GM19468 (cell line): Measurements from ENCODE around the gene MED28.
"Not testable (repeated sequence)": the region's sequence is repeated elsewhere in the genome, so short reads cannot be mapped to it uniquely, and the experiment has no call there.

Experiments used
- ATAC-seq: cut with Tn5 transposase; IDR thresholded peaks from one replicate; pipeline ENCODE4 v1.9.1; 2021; ENCODE audit warnings: mild to moderate bottlenecking, moderate library complexity, moderate number of reproducible peaks; ENCODE audit not compliant: unreplicated experiment; ENCODE audit errors: extremely low read depth

MED28 gene

DNA sequence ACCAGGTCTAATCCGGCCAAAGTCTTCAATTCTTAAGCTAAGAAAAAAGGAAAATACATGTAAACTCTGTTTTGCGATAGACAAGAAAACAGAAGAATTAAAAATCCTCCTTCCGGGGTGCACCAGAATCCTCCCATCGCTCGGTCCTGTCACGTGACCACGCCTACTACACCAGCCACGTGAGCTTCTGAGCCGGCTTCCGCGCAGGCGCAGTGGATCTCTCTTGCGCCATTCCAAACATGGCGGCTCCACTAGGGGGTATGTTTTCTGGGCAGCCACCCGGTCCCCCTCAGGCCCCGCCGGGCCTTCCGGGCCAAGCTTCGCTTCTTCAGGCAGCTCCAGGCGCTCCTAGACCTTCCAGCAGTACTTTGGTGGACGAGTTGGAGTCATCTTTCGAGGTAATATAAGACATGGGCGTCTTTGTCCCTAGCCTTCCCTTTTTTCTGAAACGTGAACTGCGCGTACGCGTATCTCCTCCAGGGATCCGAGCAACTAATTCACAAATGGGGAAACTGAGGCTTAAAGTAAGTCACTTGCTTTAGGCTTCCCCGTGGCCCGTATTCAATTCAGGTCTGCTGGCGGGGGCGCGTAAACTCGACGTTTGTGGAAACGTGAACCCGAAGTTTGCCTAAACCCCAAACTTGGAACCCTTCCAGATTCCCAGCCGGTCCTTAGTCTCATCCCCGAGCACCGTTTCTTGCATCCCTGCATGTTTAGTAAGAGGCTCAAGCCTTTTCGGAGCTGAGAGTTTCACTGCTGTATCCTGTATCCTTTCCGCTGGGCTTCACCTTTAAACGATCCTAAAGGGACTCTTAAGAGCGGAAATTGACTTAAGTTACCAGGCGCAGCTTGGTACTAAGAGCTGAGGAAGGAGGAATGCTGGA lies at the start of gene MED28:
Gene MED28 (plus strand): TSS at position 226 of the 884 bp plus-strand sequence. CDS start 14 bp downstream, at position 240.
- peak; percentile 91 for ATAC-seq

GRCh38 chr4:17565846-17566245 lies 48.6 kb upstream of the MED28 start:
- ATAC-seq: no peak

DNA sequence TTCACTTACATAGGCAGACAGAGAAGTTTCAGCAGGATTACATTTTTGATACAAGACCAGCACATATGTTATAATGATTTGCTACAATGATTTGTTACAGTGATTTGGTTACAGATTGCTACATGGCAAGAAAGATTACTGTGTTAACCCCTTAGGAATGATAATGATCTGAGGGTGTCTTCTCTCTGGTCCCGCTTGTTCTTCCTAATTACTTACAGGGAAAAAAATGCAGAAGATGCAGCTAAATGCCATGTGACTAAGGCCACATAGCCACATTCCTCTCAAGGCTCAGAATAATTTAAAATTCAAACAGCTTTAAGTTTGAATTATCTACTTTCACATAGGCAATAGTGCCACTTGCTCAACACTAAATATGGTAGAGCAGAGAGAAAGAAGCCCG lies 47.2 kb upstream of the MED28 start:
- ATAC-seq: no peak

- no peak for ATAC-seq
Observed at GRCh38 chr4:17574206-17574605, 40.2 kb upstream of the MED28 start.

DNA sequence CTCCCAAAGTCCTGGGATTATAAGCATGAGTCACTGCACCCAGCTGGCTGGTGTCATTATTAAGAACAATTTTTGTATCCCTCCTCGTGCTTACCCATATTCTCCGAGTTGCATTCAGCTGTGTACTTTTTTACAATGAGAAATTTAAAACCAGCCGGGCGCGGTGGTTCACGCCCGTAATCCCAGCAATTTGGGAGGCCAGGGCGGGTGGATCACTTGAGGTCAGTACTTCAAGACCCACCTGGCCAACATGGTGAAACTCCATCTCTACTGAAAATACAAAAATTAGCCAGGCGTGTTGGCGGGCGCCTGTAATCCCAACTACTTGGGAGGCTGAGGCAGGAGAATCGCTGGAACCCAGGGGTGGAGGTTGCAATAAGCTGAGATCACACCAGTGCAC lies 39.3 kb upstream of the MED28 start:
- not testable (repeated sequence) for ATAC-seq

DNA sequence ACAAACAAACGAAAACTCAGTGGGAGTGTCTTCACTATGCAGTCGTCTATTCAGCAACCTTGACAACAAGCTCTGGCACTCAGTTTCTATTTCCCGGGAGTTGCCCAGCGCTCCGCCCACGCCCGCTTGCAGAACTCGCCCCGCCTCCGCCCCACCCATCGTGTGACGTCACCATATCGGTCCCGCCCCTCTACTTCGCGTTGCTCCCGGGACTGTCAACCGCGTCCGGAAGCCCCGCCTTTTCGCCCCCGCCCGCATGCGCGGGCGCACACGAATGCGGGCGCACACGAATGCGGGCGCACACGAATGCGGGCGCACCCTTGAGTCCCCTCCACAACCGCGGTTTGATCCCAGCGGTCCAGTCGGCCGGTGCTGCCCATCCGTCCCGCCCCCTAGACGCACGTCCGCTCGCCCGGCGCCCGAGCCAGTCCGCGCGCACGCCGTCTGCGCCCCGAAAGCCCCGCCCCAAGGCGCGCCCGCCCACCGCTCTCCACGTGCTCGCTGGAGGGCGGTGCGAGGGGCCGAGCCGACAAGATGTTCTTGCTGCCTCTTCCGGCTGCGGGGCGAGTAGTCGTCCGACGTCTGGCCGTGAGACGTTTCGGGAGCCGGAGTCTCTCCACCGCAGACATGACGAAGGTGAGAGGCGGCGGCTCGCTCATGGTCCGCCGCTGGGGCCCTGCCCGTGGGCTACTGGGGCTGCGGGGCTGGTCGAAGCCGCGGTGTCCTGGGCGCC lies 37.3 kb upstream of the MED28 start, which contains the start of gene LAP3:
Gene LAP3 (plus strand): TSS at position 267 of the 733 bp plus-strand sequence. CDS start 268 bp downstream, at position 535.
- peak; percentile 84 for ATAC-seq

DNA sequence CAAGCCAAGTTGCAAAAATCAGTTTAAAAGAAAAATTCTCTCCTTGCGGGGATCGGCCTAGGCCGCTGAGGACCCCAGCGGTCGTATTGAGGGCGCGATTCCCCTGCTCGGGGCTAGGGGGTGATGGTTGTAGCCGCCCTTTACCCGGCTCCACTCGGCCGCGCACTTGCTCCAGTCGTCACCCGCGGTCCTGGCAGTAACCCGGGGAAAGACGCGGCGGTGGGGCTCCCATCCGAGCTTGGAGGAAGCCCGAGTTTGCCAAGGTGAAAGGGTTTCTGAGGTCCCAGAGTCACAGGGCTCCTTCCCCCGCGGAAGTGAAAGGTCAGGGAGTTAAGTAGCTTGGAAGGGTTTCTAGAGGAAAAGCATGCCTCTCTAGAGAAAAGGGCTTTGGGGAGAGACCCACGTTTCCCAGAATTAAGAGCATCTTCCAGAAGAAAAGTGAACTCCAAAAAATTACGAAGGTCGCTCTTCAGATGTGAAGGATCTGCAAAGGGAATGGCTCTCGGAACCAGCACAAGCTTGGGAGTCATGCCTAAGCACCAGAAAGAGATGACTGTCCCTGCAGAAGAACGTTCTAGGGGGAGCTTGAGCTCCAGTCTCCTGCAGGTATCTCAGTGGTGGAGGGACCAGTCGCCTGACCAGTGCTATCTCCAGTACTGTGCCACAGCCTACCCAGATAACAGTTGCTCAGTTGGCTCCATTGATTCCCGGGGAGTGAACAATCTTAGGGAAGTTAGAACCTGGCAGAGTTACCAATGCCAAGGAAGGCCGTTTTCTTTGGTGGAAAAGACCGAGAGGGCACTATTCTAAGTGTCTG lies 36.6 kb upstream of the MED28 start:
- ATAC-seq: no peak

DNA sequence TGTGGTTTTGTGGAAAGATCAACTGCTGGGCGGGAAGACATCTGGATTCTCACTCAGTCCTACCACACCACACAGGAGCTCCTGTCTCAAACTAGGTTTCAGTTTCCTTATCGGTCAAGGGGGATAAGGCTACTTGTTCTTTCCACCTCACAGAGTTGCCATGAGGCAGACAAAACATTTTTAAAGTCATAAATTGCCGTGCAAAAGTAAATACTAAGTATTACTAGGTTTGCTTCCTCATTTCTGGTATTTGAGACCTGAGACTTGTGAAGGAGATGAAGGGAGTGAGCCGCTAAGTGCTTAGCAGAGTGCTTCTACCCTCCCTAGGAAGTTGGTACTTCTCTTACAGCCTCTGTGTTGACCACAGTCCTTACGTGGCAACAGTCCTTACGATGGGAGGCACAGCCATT lies 36.0 kb upstream of the MED28 start:
- peak; percentile 20 for ATAC-seq

GRCh38 chr4:17580969-17581368 lies 33.5 kb upstream of the MED28 start:
- no peak for ATAC-seq

DNA sequence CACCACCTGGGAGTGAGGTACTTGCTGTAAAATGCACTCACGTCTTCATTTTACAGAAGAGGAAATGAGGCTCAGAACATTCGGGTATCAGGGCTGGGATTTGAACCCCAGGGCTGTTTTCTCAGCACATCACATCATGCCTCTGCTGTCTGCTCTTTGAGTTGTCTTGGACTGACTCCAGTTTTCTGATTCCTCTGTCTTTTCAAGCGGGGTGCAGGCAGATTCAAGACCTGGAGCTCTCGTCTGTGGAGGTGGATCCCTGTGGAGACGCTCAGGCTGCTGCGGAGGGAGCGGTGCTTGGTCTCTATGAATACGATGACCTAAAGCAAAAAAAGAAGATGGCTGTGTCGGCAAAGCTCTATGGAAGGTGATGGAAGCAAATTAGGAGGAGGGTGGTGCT lies 31.2 kb upstream of the MED28 start:
- ATAC-seq: no peak

DNA sequence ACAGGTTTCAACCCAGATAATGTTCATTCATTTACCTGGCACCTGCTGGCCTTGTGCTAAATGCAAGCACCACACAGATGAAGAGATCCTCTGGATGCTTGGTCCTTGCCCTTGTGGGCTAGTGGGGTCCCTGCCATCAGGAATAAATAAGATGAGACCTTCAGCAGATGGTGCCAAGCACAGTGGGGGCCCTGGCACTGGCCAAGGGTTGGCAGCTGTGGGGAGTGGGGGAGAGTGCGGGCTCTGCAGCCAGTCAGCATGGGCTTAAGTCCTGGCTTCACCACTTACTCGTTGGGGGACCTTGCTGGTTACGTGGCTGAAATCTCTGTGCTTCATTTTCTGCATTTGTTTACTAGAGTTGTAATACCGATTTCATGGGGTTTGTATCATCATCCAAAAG lies 30.5 kb upstream of the MED28 start:
- no peak for ATAC-seq

GRCh38 chr4:17584521-17585213 lies 29.8 kb upstream of the MED28 start:
- no peak for ATAC-seq

DNA sequence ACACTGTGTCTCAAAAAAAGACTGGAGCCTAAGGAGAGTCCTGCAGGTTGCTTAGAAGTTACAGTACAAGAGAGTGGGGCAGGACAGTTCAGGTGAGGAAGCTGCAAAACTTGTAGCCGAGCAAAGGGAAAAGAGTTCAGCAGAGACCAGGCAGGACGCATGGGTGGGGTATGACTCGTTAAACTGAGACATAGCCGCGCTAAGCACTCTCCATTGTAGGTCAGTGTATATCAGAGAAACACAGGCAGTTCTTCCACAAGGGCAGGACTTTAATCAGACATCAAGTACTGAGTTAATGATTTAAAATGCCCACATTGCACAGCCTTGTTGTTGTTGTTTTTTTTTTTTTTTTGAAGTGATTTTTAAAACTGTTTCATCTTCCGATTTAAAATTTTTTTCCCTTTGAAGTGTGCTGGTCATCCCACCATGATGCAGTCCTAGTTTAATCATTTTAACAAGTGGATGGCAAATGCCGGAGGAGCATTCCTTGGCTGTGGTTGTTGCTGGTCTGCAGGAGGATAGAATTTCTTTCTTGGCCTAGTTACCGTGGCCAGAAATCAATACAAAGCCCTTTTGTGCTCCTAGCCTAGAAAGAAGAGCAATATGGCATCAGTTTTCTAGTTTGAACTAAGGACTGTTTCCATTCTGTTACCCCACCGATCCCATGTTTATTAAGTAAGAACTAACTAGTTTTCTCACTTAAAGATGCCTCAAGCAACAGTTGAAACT lies 27.2 kb upstream of the MED28 start:
- ATAC-seq: no peak

DNA sequence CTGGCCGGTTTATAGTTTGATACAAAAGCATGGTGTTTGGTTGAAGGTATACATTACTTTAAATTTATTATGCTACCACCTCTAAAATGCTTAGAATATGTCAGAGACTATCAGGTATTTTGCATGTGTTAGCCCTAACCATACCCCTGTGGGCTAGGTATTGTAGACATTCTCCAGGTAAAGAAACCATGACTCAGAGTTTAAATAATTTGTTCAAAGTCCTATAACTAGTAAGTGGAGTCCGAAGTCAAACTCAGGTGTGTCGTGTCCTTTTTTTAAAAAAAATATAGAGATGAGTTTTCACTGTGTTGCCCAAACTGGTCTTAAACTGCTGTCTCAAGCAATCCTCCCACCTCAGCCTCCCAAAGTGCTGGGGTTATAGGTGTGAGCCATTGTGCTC lies 25.1 kb upstream of the MED28 start:
- no peak for ATAC-seq

DNA sequence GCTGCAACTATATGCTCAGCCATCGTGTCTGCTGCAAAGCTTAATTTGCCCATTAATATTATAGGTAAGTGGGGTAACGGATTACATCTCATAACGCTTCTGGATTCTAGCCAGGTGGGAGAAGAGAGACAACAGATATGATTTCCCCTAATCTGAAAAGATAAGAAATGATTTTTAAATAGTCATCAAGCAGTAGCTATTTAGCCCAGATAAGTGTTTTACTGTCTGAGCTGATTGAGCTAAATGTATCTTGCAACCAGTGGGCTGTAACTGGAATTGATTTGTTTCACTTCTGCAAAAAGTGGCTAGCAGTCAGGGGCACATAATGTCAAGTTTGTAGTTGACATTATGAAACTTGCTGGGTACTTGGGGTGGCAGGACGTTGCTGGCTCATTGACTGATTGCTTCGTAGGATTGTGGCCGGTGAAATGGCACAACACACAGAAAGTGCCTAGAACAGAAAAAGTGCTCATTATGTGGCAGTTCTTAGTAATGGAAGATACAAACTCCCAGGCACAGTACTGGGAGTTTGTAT lies 18.9 kb upstream of the MED28 start:
- ATAC-seq: peak; percentile 93

- ATAC-seq: no peak
Observed at GRCh38 chr4:17597517-17597916, 16.9 kb upstream of the MED28 start.

DNA sequence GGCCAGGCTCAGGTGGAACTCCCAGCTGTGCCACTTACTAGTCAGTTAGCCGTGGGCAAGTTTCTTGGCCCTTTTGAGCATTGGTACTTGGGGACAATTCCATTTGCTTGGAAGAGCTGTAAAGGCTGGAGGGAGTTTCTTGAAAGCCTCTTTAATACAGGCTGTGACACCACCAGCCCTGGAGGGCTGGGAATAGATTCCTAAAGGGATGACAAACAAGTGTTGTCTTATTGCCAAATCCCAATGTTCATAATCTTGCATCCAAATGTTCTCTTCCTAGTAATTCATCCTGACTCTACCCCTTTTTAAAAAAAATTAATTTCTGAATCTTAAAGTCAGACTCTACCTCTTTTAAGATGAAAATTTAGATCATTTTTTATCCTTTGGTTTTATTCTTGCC lies 14.6 kb upstream of the MED28 start:
- no peak for ATAC-seq

DNA sequence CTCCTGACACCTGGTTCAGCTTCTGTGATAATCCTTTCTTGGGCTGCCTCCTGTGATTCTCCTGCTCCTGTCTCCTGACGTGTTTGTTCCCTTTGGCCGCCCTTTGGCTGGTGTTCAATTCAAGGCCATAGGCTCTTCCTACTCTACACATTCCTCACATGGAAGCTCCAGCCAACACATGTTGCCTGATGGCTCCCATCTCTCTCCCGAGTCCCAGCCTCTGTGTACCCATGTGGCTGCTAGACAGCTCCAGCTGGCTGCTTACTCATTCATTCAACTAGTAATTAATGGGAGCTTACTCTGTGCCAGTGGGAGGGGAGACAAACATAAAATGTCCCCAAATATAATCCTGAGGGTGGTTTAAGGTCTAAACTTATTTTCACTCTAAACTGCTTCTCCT lies 9.2 kb upstream of the MED28 start:
- ATAC-seq: no peak
